Upper lobe of right lung (tissue), 1 donor: ENCODE results near the gene DIP2C. TPM values are rescaled to one million over a fixed set of nuclear protein-coding genes. Genes with fewer than 3 reads are reported as not detected.
"Not testable (repeated sequence)": the region's sequence is repeated elsewhere in the genome, so short reads cannot be mapped to it uniquely, and the experiment has no call there.

Source experiments
- ATAC-seq: fragments of 200-7000 bp; cut with Tn5 transposase; one replicate; pipeline ENCODE4 v1.9.1; 2020; ENCODE audit warnings: mild to moderate bottlenecking, moderate library complexity
- DNase-seq: peaks from one replicate; pipeline ENCODE4 v3.0.0-alpha.2; 2020
- H3K27ac ChIP-seq: fragments of 200-600 bp; one replicate; pipeline ENCODE4 v1.8.0; 2022
- H3K27me3 ChIP-seq: fragments of 200-600 bp; one replicate; pipeline ENCODE4 v1.8.0; 2022; ENCODE audit warnings: mild to moderate bottlenecking
- H3K36me3 ChIP-seq: fragments of 200-600 bp; one replicate; pipeline ENCODE4 v1.8.0; 2022
- H3K4me1 ChIP-seq: fragments of 200-600 bp; one replicate; pipeline ENCODE4 v1.8.0; 2022
- H3K4me3 ChIP-seq: fragments of 200-600 bp; one replicate; pipeline ENCODE4 v1.8.0; 2022; ENCODE audit warnings: mild to moderate bottlenecking
- H3K9me3 ChIP-seq: fragments of 200-600 bp; one replicate; pipeline ENCODE4 v1.8.0; 2022
- intact Hi-C: fragments of 100-400 bp; cut with DNase I; formaldehyde crosslinking; loops from one replicate; pipeline ENCODE4 v1.11.0; 2022
- total RNA-seq: library from RNA; stranded (reverse); fragmentation: NEBNext Ultra II Directional; extraction: Animal tissue kit (Norgen Biotek cat#: 25700); gene quantifications from one replicate; pipeline ENCODE4 v1.2.1, GENCODE V29; 2021
- TF ChIP-seq, protein P1 (sequence below): fragments of 200-600 bp; IDR thresholded peaks from one replicate; pipeline ENCODE4 v1.8.0; 2022; ENCODE audit warnings: antibody characterized with exemption
- donor health status: DM: no; HTN: yes; CAD: no; lungs with severe emphysema.

Gene DIP2C
- total RNA-seq, 1 donor from 2014 or later, result 17.3 TPM

DNA sequence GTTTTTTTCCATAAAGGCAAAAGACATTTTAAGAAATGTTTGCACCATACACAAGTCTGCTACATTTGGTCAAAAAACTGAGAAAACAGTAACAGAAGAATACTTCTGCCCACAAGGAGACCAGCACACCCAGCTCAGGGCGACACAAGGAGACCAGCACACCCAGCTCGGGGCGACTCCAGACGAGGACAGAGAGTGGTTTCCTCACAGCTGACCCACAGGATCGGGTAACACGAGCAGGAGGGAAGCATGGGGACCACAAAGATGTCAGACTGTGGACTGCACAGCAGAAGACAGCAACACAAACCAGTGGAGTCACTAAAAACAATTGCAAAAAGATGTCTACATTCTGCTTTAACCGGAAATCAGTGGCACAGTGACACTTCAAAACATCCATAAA lies 237.6 kb downstream of the DIP2C start:
- Histone ChIP-seq H3K9me3 (no peaks in the 10 kb centered on the region), H3K36me3 (no peaks in the 10 kb centered on the region), H3K4me3 (no peak overlapping the region), H3K27ac (no peak overlapping the region), H3K27me3 (no peaks in the 10 kb centered on the region), H3K4me1 (no peaks in the 10 kb centered on the region)
- ATAC-seq (no peak), DNase-seq (no peak)
- intact Hi-C loops, result no loop called here
- TF ChIP-seq, protein P1, sequence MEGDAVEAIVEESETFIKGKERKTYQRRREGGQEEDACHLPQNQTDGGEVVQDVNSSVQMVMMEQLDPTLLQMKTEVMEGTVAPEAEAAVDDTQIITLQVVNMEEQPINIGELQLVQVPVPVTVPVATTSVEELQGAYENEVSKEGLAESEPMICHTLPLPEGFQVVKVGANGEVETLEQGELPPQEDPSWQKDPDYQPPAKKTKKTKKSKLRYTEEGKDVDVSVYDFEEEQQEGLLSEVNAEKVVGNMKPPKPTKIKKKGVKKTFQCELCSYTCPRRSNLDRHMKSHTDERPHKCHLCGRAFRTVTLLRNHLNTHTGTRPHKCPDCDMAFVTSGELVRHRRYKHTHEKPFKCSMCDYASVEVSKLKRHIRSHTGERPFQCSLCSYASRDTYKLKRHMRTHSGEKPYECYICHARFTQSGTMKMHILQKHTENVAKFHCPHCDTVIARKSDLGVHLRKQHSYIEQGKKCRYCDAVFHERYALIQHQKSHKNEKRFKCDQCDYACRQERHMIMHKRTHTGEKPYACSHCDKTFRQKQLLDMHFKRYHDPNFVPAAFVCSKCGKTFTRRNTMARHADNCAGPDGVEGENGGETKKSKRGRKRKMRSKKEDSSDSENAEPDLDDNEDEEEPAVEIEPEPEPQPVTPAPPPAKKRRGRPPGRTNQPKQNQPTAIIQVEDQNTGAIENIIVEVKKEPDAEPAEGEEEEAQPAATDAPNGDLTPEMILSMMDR, result no peak

DNA sequence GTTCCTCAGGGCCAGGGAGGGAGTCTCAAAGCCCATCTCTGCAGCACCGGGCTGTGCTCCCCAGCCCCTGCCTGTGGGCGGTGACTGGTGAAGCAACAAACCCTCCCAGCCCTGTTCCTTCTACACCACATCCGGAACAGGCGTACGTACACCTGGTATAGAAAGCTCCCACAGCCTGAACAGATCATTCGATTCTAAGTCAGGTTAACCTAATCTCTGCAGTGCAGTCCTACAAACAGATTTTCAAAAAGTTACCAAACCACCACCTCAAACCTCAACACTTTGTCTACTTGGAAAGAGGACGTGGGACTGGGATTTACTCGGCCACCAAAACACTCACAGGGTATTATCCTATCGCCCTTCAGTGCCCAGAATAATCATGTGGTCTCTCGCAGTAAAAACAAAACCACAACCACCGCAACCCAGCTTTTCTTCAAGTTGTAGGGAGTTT lies 238.4 kb downstream of the DIP2C start:
- H3K9me3 ChIP-seq, result no peaks in the 10 kb centered on the region
- no peak overlapping the region for H3K4me3 ChIP-seq
- no peaks in the 10 kb centered on the region for H3K4me1 ChIP-seq
- DNase-seq, result no peak
- no peaks in the 10 kb centered on the region for H3K36me3 ChIP-seq
- intact Hi-C loops, result no loop called here
- TF ChIP-seq, protein P1, result no peak
- peak; percentile 53 for ATAC-seq
- no peak overlapping the region for H3K27ac ChIP-seq
- no peaks in the 10 kb centered on the region for H3K27me3 ChIP-seq

DNA sequence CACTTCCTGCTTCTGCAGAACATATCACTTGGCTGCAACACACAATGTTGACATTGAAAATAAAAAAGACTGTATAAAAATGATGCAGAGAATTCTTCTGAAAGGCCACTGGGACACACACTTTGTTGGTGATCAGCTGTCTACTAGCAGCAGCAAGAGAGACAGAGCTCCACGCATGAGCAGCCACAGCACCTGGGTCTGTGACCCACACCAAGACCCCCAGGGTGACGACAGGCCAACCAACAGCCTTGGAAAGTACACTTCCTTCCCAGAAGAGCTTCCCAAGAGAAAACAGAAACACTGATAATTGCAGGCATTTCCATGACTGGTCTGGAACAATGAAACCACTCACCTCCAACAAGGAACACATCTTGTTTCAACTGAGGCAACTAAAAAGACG lies 239.0 kb downstream of the DIP2C start:
- ATAC-seq (no peak), DNase-seq (no peak)
- Histone ChIP-seq H3K9me3 (no peaks in the 10 kb centered on the region), H3K4me1 (no peaks in the 10 kb centered on the region), H3K27me3 (no peaks in the 10 kb centered on the region), H3K36me3 (no peaks in the 10 kb centered on the region), H3K4me3 (no peak overlapping the region), H3K27ac (no peak overlapping the region)
- TF ChIP-seq, protein P1, result no peak
- intact Hi-C loops, result no loop called here

DNA sequence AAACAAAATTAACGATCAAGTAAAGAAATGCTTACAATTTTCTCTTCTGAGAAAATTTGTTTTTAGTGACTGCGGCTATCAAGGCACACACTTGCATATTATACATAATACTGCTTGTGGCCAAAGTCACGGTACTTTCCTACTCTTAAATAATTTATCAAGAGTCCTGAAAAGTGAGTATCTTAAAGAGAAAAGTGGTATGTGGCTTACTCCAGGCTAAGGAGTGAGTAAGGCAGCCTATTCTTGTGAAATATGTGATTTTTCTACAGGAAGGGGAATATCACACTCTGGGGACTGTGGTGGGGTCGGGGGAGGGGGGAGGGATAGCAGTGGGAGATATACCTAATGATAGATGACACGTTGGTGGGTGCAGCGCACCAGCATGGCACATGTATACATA lies 240.1 kb downstream of the DIP2C start:
- H3K9me3 ChIP-seq, H3K36me3 ChIP-seq, intact Hi-C loops, DNase-seq, ATAC-seq, H3K27ac ChIP-seq, H3K4me3 ChIP-seq, H3K4me1 ChIP-seq, H3K27me3 ChIP-seq: not testable (repeated sequence)

DNA sequence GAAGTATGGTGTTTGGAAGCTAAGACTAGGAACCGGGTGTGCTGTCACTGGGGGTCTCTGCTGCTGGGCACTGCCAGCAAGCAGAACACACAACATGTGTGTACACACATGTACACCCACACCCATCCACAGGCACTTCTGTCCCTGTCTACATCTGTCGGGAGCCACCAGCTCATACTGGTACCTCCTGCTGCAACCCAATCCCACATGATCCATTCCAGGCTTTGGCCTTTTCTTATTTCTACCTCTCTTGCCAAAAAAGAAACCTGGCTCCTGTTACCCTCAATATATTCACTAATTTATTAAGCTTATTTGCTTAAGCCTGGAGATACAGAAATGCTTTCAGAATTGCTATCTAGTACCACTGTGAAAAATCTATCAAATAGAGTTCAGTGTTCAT lies 246.0 kb downstream of the DIP2C start:
- Histone ChIP-seq H3K4me3 (no peak overlapping the region), H3K36me3 (no peaks in the 10 kb centered on the region), H3K4me1 (no peaks in the 10 kb centered on the region), H3K27ac (no peak overlapping the region), H3K9me3 (no peaks in the 10 kb centered on the region), H3K27me3 (no peaks in the 10 kb centered on the region)
- DNase-seq (no peak), ATAC-seq (no peak)
- TF ChIP-seq, protein P1, result no peak
- intact Hi-C loops, result no loop called here

DNA sequence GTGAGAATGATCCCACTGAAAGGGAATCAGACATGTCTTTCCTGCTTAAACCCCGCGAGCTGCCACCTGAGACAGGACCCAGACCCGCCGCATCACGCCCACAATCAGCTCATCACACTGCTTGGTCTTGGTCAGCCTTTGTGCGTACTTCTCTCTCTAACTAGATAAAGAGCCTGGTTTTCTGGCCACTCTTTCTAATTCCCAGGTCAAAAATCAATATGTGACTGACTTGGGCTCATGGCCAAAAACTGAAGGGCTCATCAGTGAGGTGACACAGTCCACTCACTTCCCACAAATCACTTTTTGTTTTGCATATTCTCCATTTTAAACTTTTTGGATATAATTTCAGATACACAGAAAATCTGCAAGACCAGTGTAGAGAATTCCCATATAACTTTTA lies 247.3 kb downstream of the DIP2C start:
- no peak overlapping the region for H3K27ac ChIP-seq
- intact Hi-C loops, result no loop called here
- DNase-seq (no peak), ATAC-seq (no peak)
- H3K9me3 ChIP-seq, result no peaks in the 10 kb centered on the region
- TF ChIP-seq, protein P1, result no peak
- H3K4me3 ChIP-seq, result no peak overlapping the region
- no peaks in the 10 kb centered on the region for H3K27me3 ChIP-seq
- no peaks in the 10 kb centered on the region for H3K4me1 ChIP-seq
- no peaks in the 10 kb centered on the region for H3K36me3 ChIP-seq
